HepG2 (cell line): Measurements from ENCODE around the gene TPR.

ENCODE experiments used
- EP300 ChIP-seq, 3 experiments: sonication (generic) in 1 of 3; formaldehyde crosslinking in 1 of 3; IDR thresholded peaks; 2 replicates each; pipeline versions ENCODE4 v1.5.1 to v1.6.1; 2011 to 2020; ENCODE audit warnings: low read depth in 2 of 3, low read length in 2 of 3, borderline replicate concordance in 1 of 3, improper control_type of control experiment in 1 of 3, mild to moderate bottlenecking in 1 of 3, missing genetic modification reagents in 1 of 3, moderate library complexity in 1 of 3
- KLF16 ChIP-seq, 2 experiments: sonication (generic) in 1 of 2; formaldehyde crosslinking in 1 of 2; IDR thresholded peaks; 2 replicates each; pipeline versions ENCODE4 v1.6.1 to v1.8.0; 2016 to 2023; ENCODE audit warnings: missing genetic modification reagents in 2 of 2, missing compliant biosample characterization in 1 of 2
- NR2F1 ChIP-seq, 2 experiments: fragments of 450-650 bp in 1 of 2; formaldehyde crosslinking in 1 of 2; IDR thresholded peaks; 2 replicates each; pipeline versions ENCODE4 v1.5.0 to v1.6.1; 2016 to 2020; ENCODE audit warnings: mild to moderate bottlenecking in 1 of 2, missing compliant biosample characterization in 1 of 2, missing genetic modification reagents in 1 of 2, moderate library complexity in 1 of 2
- SATB2 ChIP-seq: sonication (generic); formaldehyde crosslinking; IDR thresholded peaks from 2 replicates; pipeline ENCODE4 v1.5.0; 2020; ENCODE audit warnings: missing genetic modification reagents
- TAF1 ChIP-seq: sonication (generic); formaldehyde crosslinking; IDR thresholded peaks from 2 replicates; pipeline ENCODE4 v1.4.0; 2020; ENCODE audit warnings: missing genetic modification reagents
- ZNF530 ChIP-seq: sonication (generic); formaldehyde crosslinking; IDR thresholded peaks from 2 replicates; pipeline ENCODE4 v1.5.0; 2020; ENCODE audit warnings: low read depth, mild to moderate bottlenecking, missing genetic modification reagents
- TF ChIP-seq, protein P1 (sequence below): sonication (generic); formaldehyde crosslinking; IDR thresholded peaks from 2 replicates; pipeline ENCODE4 v1.5.0; 2020; ENCODE audit warnings: mild to moderate bottlenecking, missing genetic modification reagents, moderate library complexity

GRCh38 chr1:186283374-186283773 is 91.7 kb downstream of the TPR start:
- TF ChIP-seq ZNF530 (CRISPR knock-in tag) (no peak), TAF1 (CRISPR knock-in tag) (no peak), KLF16 (CRISPR knock-in tag; IDR thresholded peaks at IDR 0.05) (no peak), NR2F1 (CRISPR knock-in tag; IDR thresholded peaks at IDR 0.05) (no peak), SATB2 (CRISPR knock-in tag) (no peak), EP300 (IDR thresholded peaks at IDR 0.05; ENCODE audit: low read depth in 2 of 2, low read length in 2 of 2) (no peak), EP300 (CRISPR knock-in tag; IDR thresholded peaks at IDR 0.05; ENCODE audit: borderline replicate concordance) (no peak)
- TF ChIP-seq, protein P1, sequence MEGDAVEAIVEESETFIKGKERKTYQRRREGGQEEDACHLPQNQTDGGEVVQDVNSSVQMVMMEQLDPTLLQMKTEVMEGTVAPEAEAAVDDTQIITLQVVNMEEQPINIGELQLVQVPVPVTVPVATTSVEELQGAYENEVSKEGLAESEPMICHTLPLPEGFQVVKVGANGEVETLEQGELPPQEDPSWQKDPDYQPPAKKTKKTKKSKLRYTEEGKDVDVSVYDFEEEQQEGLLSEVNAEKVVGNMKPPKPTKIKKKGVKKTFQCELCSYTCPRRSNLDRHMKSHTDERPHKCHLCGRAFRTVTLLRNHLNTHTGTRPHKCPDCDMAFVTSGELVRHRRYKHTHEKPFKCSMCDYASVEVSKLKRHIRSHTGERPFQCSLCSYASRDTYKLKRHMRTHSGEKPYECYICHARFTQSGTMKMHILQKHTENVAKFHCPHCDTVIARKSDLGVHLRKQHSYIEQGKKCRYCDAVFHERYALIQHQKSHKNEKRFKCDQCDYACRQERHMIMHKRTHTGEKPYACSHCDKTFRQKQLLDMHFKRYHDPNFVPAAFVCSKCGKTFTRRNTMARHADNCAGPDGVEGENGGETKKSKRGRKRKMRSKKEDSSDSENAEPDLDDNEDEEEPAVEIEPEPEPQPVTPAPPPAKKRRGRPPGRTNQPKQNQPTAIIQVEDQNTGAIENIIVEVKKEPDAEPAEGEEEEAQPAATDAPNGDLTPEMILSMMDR (CRISPR knock-in tag) = no peak
